GM23248 (cell line): ENCODE data around the gene CFAP61.

Experiments used
- EZH2 ChIP-seq: fragments of 200-600 bp; sonication (generic); IDR thresholded peaks from 2 replicates; pipeline ENCODE4 v1.6.1; 2018; ENCODE audit warnings: antibody characterized with exemption, mild to moderate bottlenecking; ENCODE audit not compliant: insufficient read depth, poor library complexity, severe bottlenecking
- EZH2phosphoT487 ChIP-seq: fragments of 200-600 bp; sonication (generic); IDR thresholded peaks from 2 replicates; pipeline ENCODE4 v1.6.1; 2018; ENCODE audit warnings: antibody characterized with exemption, moderate library complexity, mild to moderate bottlenecking, low read depth; ENCODE audit not compliant: insufficient read depth

GRCh38 chr20:20227013-20227571 is 174.8 kb downstream of the CFAP61 start:
- TF ChIP-seq EZH2 (no peak), EZH2phosphoT487 (no peak)
